ENCODE measurements around the gene FAM53A.

FAM53A gene

DNA sequence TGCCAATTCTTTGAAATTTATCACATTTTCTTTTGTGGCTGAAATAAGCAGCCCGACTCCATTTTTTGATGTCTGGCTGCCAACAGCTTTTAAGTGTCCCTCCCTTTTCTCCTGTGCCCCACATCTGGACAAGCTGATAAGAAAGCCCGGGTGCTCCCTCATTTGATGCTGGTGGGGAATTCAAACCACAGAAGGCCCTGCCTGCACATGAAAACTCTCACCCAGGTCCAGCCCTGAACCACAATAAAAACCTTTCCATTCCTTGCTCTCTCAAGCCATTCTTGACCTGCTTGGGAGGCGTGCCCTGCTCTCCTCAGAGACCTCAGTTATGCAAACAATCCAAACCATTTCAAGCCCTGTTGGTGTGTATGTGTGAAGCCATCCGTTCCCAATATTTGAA lies 93.9 kb downstream of the FAM53A start:
- no peak for DNase-seq (ENCODE audit: low spot score)
- in situ Hi-C loops (cut with MboI; ENCODE audit: low pct_unique_long_range_greater_than_20kb, low sequenced_read_pairs, unreplicated experiment) = no loop called here
- TF ChIP-seq CTCF (IDR thresholded peaks at IDR 0.05; ENCODE audit: extremely low read depth, insufficient read depth, missing control alignments) = no peak

Measured in GM13977 (cell line).